Endothelial cell (in vitro differentiated cells): ENCODE data around the gene PNKD. TPM values are rescaled to one million over a fixed set of nuclear protein-coding genes. Genes with fewer than 3 reads are reported as not detected.

ENCODE experiments used
- DNase-seq: peaks from one replicate; pipeline ENCODE4 v3.0.0; 2021; ENCODE audit warnings: low spot score
- H3K27ac Mint-ChIP-seq: one replicate; pipeline ENCODE4 v1.8.0; 2021; ENCODE audit warnings: mixed read lengths, inconsistent platforms; ENCODE audit not compliant: unreplicated experiment
- H3K27me3 Mint-ChIP-seq: one replicate; pipeline ENCODE4 v1.8.0; 2021; ENCODE audit warnings: mild to moderate bottlenecking, moderate library complexity, mixed read lengths, inconsistent platforms; ENCODE audit not compliant: unreplicated experiment
- H3K36me3 Mint-ChIP-seq: one replicate; pipeline ENCODE4 v1.8.0; 2021; ENCODE audit warnings: mild to moderate bottlenecking, low read depth, mixed read lengths, inconsistent platforms; ENCODE audit not compliant: unreplicated experiment
- H3K4me1 Mint-ChIP-seq: one replicate; pipeline ENCODE4 v1.8.0; 2021; ENCODE audit warnings: mild to moderate bottlenecking, mixed read lengths, inconsistent platforms; ENCODE audit not compliant: unreplicated experiment
- H3K4me3 Mint-ChIP-seq: one replicate; pipeline ENCODE4 v1.8.0; 2021; ENCODE audit warnings: mild to moderate bottlenecking, mixed read lengths, inconsistent platforms; ENCODE audit not compliant: unreplicated experiment
- H3K9me3 Mint-ChIP-seq: one replicate; pipeline ENCODE4 v1.8.0; 2021; ENCODE audit warnings: mixed read lengths, inconsistent platforms; ENCODE audit not compliant: unreplicated experiment
- CTCF ChIP-seq: fragments of 200-600 bp; sonication (generic); IDR thresholded peaks from one replicate; pipeline ENCODE4 v1.5.0; 2021; ENCODE audit warnings: antibody characterized with exemption; ENCODE audit not compliant: unreplicated experiment
- total RNA-seq: library from RNA; stranded (reverse); fragmentation: NEBNext Ultra II Directional; extraction: Animal tissue kit (Norgen Biotek cat#: 25700); gene quantifications from one replicate; pipeline ENCODE4 v1.2.1, GENCODE V29; 2021; ENCODE audit not compliant: unreplicated experiment

Gene PNKD
- total RNA-seq, 1 donor from 2014 or later: 31.7 TPM

DNA sequence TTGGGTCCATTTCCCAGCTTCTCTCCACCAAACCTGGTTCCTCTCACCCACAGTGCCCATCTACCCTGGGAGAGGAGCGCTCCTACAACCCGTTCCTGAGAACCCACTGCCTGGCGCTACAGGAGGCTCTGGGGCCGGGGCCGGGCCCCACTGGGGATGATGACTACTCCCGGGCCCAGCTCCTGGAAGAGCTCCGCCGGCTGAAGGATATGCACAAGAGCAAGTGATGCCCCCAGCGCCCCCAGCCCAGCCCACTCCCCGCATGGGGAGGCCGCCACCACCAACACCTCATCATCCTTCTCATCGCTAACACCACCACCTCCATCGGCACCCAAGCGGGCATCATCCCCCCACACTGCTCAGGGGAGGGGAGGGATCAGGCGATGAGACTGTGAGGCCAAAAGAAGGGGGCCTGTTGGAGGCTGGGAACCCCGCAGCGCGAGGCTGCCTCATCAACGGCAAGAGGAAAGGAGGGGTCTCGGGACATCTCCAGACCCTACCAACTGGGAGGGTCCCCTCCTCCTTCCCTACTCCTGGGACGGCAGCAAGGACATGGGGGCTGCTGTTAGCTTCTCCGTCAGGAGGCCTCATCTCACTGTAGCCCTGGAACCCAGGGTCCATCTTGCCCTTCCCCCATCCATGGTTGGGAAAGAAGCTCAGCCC lies 74.6 kb downstream of the PNKD start:
- Mint-ChIP-seq H3K27me3 (peaks cover 14% of the 10 kb centered on the region), H3K4me1 (peaks cover 4% of the 10 kb centered on the region), H3K36me3 (peaks cover 10% of the 10 kb centered on the region), H3K4me3 (no peak overlapping the region), H3K9me3 (no peaks in the 10 kb centered on the region), H3K27ac (no peak overlapping the region)
- no peak for TF ChIP-seq CTCF
- no peak for DNase-seq

DNA sequence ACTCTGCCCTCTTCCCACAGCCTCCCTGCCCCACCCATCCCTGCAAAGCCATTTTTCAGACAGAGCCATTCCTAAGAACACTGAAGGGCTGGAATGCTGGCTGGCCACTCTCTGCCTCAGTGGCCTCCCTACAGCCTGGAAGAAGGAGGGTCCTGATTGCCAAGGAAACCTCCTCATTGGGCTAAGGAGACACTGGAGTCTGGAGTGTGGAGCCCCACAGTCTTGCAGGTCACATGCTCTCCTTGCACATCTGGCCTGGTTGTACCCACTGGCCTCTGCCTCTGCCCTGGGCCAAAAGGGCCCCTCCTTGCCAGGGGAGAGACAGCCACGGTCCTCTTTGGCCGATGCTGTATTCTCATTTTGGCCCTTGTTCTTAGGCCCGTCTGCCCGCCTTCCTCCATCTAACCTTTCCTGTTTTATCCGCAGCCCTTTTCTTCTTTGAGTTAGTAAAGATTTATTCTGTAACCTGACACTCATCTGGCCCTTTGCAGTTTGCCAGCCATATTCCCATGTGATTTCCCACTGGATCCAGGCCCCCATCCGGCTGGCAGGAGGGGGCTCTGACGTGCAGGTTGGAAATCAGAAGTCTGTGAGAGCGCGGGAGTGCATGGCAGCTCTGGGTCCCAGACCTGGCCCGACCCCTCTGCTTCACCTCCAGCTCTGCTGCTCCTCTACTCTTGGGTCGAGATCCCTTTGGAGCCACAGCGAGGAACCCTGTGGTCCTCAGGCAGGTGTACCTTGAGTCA lies 75.3 kb downstream of the PNKD start:
- DNase-seq: no peak
- Mint-ChIP-seq H3K9me3 (no peaks in the 10 kb centered on the region), H3K4me1 (peaks cover 4% of the 10 kb centered on the region), H3K27ac (no peak overlapping the region), H3K4me3 (peak overlapping the region; percentile 53), H3K27me3 (peaks cover 14% of the 10 kb centered on the region), H3K36me3 (peaks cover 10% of the 10 kb centered on the region)
- TF ChIP-seq CTCF: no peak

GRCh38 chr2:218347172-218347571 lies 76.9 kb downstream of the PNKD start:
- peaks cover 4% of the 10 kb centered on the region for H3K4me1 Mint-ChIP-seq
- no peak overlapping the region for H3K4me3 Mint-ChIP-seq
- H3K27ac Mint-ChIP-seq: no peak overlapping the region
- TF ChIP-seq CTCF: no peak
- peaks cover 10% of the 10 kb centered on the region for H3K27me3 Mint-ChIP-seq
- H3K9me3 Mint-ChIP-seq: peaks cover 5% of the 10 kb centered on the region
- peaks cover 10% of the 10 kb centered on the region for H3K36me3 Mint-ChIP-seq
- no peak for DNase-seq

- no peak for DNase-seq
- H3K36me3 Mint-ChIP-seq: no peaks in the 10 kb centered on the region
- no peak for TF ChIP-seq CTCF
- peaks cover 5% of the 10 kb centered on the region for H3K9me3 Mint-ChIP-seq
- H3K4me1 Mint-ChIP-seq: no peaks in the 10 kb centered on the region
- H3K4me3 Mint-ChIP-seq: no peak overlapping the region
- H3K27me3 Mint-ChIP-seq: no peaks in the 10 kb centered on the region
- H3K27ac Mint-ChIP-seq: no peak overlapping the region
Measured at GRCh38 chr2:218354045-218354444, 83.7 kb downstream of the PNKD start.

- Mint-ChIP-seq H3K27me3 (no peaks in the 10 kb centered on the region), H3K9me3 (peaks cover 5% of the 10 kb centered on the region), H3K4me3 (no peak overlapping the region), H3K36me3 (no peaks in the 10 kb centered on the region), H3K27ac (no peak overlapping the region), H3K4me1 (no peaks in the 10 kb centered on the region)
- no peak for DNase-seq
- no peak for TF ChIP-seq CTCF
Measured at GRCh38 chr2:218354850-218355443, 84.6 kb downstream of the PNKD start.
